SK-N-SH treated with all-trans-retinoic acid at 6 μM for 48 hours (cell line): ENCODE measurements around the gene EEIG1.

ENCODE experiments used
- ATAC-seq: fragments of 200-7000 bp; cut with Tn5 transposase; 3 replicates; pipeline ENCODE4 v1.9.1; 2020; ENCODE audit warnings: mild to moderate bottlenecking, moderate library complexity
- ARNTL ChIP-seq: fragments of 450-650 bp; formaldehyde crosslinking; IDR thresholded peaks from 2 replicates; pipeline ENCODE4 v1.5.0; 2020; ENCODE audit warnings: low read depth, mild to moderate bottlenecking, moderate library complexity, borderline replicate concordance
- CREB5 ChIP-seq: fragments of 250-450 bp; sonication (Bioruptor Pico); IDR thresholded peaks from 2 replicates; pipeline ENCODE4 v1.5.1; 2020; ENCODE audit warnings: low read depth, mild to moderate bottlenecking, moderate library complexity
- CSDC2 ChIP-seq: fragments of 250-450 bp; sonication (Bioruptor Pico); IDR thresholded peaks from 2 replicates; pipeline ENCODE4 v1.5.0; 2020; ENCODE audit warnings: mild to moderate bottlenecking, moderate library complexity
- CSRNP3 ChIP-seq: fragments of 250-450 bp; sonication (Bioruptor Pico); IDR thresholded peaks from 2 replicates; pipeline ENCODE4 v1.5.1; 2021; ENCODE audit warnings: mild to moderate bottlenecking, moderate library complexity
- ESRRG ChIP-seq: fragments of 250-450 bp; sonication (Bioruptor Pico); IDR thresholded peaks from 2 replicates; pipeline ENCODE4 v1.6.1; 2021; ENCODE audit warnings: mild to moderate bottlenecking
- ISL1 ChIP-seq: fragments of 250-450 bp; sonication (Bioruptor Pico); IDR thresholded peaks from 2 replicates; pipeline ENCODE4 v2.1.2; 2022; ENCODE audit warnings: mild to moderate bottlenecking, moderate library complexity
- OSR1 ChIP-seq: fragments of 250-450 bp; sonication (Bioruptor Pico); IDR thresholded peaks from 2 replicates; pipeline ENCODE4 v1.8.0; 2022; ENCODE audit warnings: moderate library complexity, mild to moderate bottlenecking, inconsistent platforms
- PATZ1 ChIP-seq: fragments of 250-450 bp; sonication (Bioruptor Pico); IDR thresholded peaks from 2 replicates; pipeline ENCODE4 v1.8.0; 2020; ENCODE audit warnings: mild to moderate bottlenecking, moderate library complexity, borderline replicate concordance
- SNAI2 ChIP-seq: fragments of 250-450 bp; sonication (Bioruptor Pico); IDR thresholded peaks from 2 replicates; pipeline ENCODE4 v1.5.0; 2020; ENCODE audit warnings: mild to moderate bottlenecking, moderate library complexity
- TCF4 ChIP-seq: fragments of 250-450 bp; sonication (Bioruptor Pico); IDR thresholded peaks from 2 replicates; pipeline ENCODE4 v1.8.0; 2021; ENCODE audit warnings: mild to moderate bottlenecking, moderate library complexity, borderline replicate concordance
- ZC3H10 ChIP-seq: fragments of 250-450 bp; sonication (Bioruptor Pico); IDR thresholded peaks from 2 replicates; pipeline ENCODE4 v1.5.1; 2021; ENCODE audit warnings: mild to moderate bottlenecking, moderate library complexity
- ZFP3 ChIP-seq: fragments of 250-450 bp; sonication (Bioruptor Pico); IDR thresholded peaks from 2 replicates; pipeline ENCODE4 v1.5.0; 2020; ENCODE audit warnings: mild to moderate bottlenecking, moderate library complexity
- TF ChIP-seq, protein P1 (sequence below): fragments of 250-450 bp; sonication (Bioruptor Pico); IDR thresholded peaks from 2 replicates; pipeline ENCODE4 v1.8.0; 2021; ENCODE audit warnings: low read depth, mild to moderate bottlenecking, moderate library complexity, borderline replicate concordance
- TF ChIP-seq, protein P2 (sequence below): fragments of 250-450 bp; sonication (Bioruptor Pico); IDR thresholded peaks from 2 replicates; pipeline ENCODE4 v1.5.0; 2020; ENCODE audit warnings: mild to moderate bottlenecking, moderate library complexity

EEIG1 gene

GRCh38 chr9:128002959-128003358 is 22.2 kb upstream of the EEIG1 start:
- TF ChIP-seq, protein P1, sequence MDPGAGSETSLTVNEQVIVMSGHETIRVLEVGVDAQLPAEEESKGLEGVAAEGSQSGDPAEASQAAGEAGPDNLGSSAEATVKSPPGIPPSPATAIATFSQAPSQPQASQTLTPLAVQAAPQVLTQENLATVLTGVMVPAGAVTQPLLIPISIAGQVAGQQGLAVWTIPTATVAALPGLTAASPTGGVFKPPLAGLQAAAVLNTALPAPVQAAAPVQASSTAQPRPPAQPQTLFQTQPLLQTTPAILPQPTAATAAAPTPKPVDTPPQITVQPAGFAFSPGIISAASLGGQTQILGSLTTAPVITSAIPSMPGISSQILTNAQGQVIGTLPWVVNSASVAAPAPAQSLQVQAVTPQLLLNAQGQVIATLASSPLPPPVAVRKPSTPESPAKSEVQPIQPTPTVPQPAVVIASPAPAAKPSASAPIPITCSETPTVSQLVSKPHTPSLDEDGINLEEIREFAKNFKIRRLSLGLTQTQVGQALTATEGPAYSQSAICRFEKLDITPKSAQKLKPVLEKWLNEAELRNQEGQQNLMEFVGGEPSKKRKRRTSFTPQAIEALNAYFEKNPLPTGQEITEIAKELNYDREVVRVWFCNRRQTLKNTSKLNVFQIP, result no peak
- TF ChIP-seq PATZ1 (CRISPR knock-in tag), result no peak
- no peak for TF ChIP-seq ARNTL (CRISPR knock-in tag)
- TF ChIP-seq CREB5 (CRISPR knock-in tag), result no peak
- ATAC-seq, result no peak

GRCh38 chr9:128001779-128002298 is 21.1 kb upstream of the EEIG1 start:
- peak; percentile 95 for ATAC-seq
- TF ChIP-seq ZFP3 (CRISPR knock-in tag) (peak; percentile 60; the same call in 1 of the 2 replicates), SNAI2 (CRISPR knock-in tag) (0 out of 2 replicates have a peak, but pooled peaks have one; percentile 65), ESRRG (CRISPR knock-in tag) (no peak), OSR1 (no peak), TCF4 (CRISPR knock-in tag) (peak; percentile 20; the same call in 1 of the 2 replicates)
- TF ChIP-seq, protein P2, sequence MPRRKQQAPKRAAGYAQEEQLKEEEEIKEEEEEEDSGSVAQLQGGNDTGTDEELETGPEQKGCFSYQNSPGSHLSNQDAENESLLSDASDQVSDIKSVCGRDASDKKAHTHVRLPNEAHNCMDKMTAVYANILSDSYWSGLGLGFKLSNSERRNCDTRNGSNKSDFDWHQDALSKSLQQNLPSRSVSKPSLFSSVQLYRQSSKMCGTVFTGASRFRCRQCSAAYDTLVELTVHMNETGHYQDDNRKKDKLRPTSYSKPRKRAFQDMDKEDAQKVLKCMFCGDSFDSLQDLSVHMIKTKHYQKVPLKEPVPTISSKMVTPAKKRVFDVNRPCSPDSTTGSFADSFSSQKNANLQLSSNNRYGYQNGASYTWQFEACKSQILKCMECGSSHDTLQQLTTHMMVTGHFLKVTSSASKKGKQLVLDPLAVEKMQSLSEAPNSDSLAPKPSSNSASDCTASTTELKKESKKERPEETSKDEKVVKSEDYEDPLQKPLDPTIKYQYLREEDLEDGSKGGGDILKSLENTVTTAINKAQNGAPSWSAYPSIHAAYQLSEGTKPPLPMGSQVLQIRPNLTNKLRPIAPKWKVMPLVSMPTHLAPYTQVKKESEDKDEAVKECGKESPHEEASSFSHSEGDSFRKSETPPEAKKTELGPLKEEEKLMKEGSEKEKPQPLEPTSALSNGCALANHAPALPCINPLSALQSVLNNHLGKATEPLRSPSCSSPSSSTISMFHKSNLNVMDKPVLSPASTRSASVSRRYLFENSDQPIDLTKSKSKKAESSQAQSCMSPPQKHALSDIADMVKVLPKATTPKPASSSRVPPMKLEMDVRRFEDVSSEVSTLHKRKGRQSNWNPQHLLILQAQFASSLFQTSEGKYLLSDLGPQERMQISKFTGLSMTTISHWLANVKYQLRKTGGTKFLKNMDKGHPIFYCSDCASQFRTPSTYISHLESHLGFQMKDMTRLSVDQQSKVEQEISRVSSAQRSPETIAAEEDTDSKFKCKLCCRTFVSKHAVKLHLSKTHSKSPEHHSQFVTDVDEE, result peak; percentile 60; the same call in 1 of the 2 replicates

- peak; percentile 58 for ATAC-seq
- TF ChIP-seq ZC3H10 (CRISPR knock-in tag), result no peak
- no peak for TF ChIP-seq OSR1
- no peak for TF ChIP-seq ESRRG (CRISPR knock-in tag)
- TF ChIP-seq ISL1 (CRISPR knock-in tag), result no peak
- no peak for TF ChIP-seq CSDC2 (CRISPR knock-in tag)
- TF ChIP-seq ARNTL (CRISPR knock-in tag), result no peak
- no peak for TF ChIP-seq CSRNP3 (CRISPR knock-in tag)
- TF ChIP-seq, protein P2, result no peak
- no peak for TF ChIP-seq PATZ1 (CRISPR knock-in tag)
- TF ChIP-seq, all 23 proteins: peak for 0
Measured at GRCh38 chr9:128001151-128001778, 20.5 kb upstream of the EEIG1 start.
